Activated naive CD8-positive, alpha-beta T cell (primary cell): Measurements from ENCODE around the gene CSRP2.

ENCODE experiments used
- H3K27ac Mint-ChIP-seq: one replicate; pipeline ENCODE4 v1.8.0; 2021; ENCODE audit warnings: mixed read lengths
- H3K27me3 Mint-ChIP-seq: one replicate; pipeline ENCODE4 v1.8.0; 2021; ENCODE audit warnings: mixed read lengths
- H3K36me3 Mint-ChIP-seq: one replicate; pipeline ENCODE4 v1.8.0; 2021; ENCODE audit warnings: mixed read lengths
- H3K4me1 Mint-ChIP-seq: one replicate; pipeline ENCODE4 v1.8.0; 2021; ENCODE audit warnings: low read depth, mixed read lengths
- H3K4me3 Mint-ChIP-seq: one replicate; pipeline ENCODE4 v1.8.0; 2021; ENCODE audit warnings: mild to moderate bottlenecking, mixed read lengths
- H3K9me3 Mint-ChIP-seq: one replicate; pipeline ENCODE4 v1.8.0; 2021; ENCODE audit warnings: low read depth, mixed read lengths

CSRP2 gene

DNA sequence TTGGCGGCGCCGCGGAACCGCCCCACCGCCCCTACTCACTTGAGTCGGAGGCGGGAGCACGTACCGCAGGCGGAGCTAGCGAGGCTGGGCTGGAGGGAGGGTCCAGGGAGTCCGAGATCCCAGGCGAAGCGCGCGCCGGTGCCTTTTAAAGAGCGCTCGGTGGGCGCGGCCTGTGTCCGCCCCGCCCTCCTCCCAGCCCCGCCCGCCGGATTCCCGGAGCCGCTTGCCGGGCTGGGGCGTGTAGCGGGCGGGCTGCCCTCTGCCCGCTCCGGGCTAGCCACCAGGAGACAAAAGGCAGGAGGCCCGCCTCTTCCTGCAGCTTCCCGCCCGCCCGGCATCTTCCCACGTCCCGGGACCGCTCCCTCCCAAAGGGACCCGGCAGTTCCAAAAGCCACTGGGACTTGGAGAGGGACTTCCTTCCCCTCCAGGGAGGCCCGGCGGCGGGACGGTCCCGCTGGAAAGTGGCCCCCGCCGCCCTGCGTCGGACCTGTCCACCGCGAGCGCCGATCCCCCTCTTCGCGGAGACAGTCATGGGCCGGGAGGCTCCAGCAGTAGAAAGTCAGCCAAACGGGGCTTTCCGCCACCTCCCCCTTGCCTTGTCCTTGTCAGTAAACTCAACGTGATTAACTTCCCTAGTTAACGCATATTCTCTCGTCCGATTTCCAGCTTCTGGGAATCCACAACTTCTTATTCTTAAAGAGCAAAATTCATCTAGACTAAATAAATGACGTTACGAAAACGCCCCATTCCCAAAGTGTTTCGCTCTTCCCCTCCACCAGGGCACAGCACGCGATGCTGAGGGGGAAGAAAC is at the start of gene CSRP2:
CSRP2 (minus strand) TSS at position 121 of the 811 bp plus-strand sequence. CDS start 12,759 bp downstream, outside the sequence.
- Mint-ChIP-seq H3K4me3 (peak within 1 kb of the TSS; percentile 96), H3K9me3 (no peaks in the 10 kb centered on the region), H3K36me3 (no peaks in the 10 kb centered on the region), H3K27ac (peak within 1 kb of the TSS; percentile 22), H3K4me1 (peaks cover 18% of the 10 kb centered on the region), H3K27me3 (peaks cover 35% of the 10 kb centered on the region)

GRCh38 chr12:76927170-76927784 is 48.5 kb upstream of the CSRP2 start:
- Mint-ChIP-seq H3K4me3 (no peak overlapping the region), H3K4me1 (no peaks in the 10 kb centered on the region), H3K9me3 (no peaks in the 10 kb centered on the region), H3K27ac (no peak overlapping the region), H3K27me3 (peaks cover 3% of the 10 kb centered on the region), H3K36me3 (no peaks in the 10 kb centered on the region)

- Mint-ChIP-seq H3K27ac (no peak overlapping the region), H3K27me3 (no peaks in the 10 kb centered on the region)
Observed at GRCh38 chr12:76925135-76925534, 46.3 kb upstream of the CSRP2 start.

GRCh38 chr12:76922866-76923265 is 44.0 kb upstream of the CSRP2 start:
- Mint-ChIP-seq H3K4me3 (no peak overlapping the region), H3K27ac (no peak overlapping the region), H3K4me1 (peaks cover 7% of the 10 kb centered on the region), H3K36me3 (no peaks in the 10 kb centered on the region), H3K27me3 (no peaks in the 10 kb centered on the region), H3K9me3 (no peaks in the 10 kb centered on the region)

More at GRCh38 chr12:76925135-76925534, 46.3 kb upstream of the CSRP2 start:
- no peaks in the 10 kb centered on the region for H3K9me3 Mint-ChIP-seq
- H3K4me1 Mint-ChIP-seq: peaks cover 6% of the 10 kb centered on the region
- H3K4me3 Mint-ChIP-seq: no peak overlapping the region
- H3K36me3 Mint-ChIP-seq: no peaks in the 10 kb centered on the region

DNA sequence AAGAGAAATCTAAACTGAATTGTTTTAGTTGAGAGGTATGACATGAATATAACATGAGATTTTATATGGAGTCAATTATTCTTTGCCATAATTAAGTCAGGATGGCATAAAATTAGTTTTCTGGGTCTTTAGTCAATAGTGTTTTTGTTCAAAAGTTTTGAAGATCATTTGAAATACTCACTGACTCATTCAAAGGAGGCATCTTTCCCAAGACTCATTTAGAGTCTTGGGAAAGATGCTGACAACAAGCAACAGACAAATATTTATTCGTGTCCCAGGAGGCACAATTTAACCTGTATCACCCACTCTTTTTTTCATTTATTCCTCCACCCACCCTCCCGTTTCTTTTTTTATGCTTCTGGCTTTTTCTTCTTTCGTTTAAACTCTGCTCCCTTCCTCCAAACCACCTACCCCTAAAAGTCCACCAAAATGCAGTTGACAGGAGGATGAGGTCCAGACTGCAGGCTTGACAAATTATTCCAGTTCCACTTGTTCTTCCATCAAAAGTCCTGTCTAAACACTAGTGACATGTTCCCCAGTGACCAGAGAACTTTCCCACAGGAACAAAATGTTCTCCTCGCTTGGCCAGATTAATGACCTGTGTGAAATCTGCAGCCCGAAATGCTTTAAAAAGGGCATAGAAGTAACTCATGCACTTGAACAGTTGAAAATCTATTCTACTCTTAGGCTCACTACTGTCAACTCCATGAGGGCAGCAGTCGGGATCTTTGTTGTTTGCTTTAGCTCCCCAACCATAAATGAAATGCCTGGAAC is 43.3 kb upstream of the CSRP2 start:
- H3K4me3 Mint-ChIP-seq: no peak overlapping the region
- no peaks in the 10 kb centered on the region for H3K9me3 Mint-ChIP-seq
- no peaks in the 10 kb centered on the region for H3K36me3 Mint-ChIP-seq
- no peaks in the 10 kb centered on the region for H3K27me3 Mint-ChIP-seq
- H3K27ac Mint-ChIP-seq: no peak overlapping the region
- H3K4me1 Mint-ChIP-seq: peaks cover 7% of the 10 kb centered on the region

- H3K9me3 Mint-ChIP-seq: no peaks in the 10 kb centered on the region
- H3K4me3 Mint-ChIP-seq: no peak overlapping the region
- H3K4me1 Mint-ChIP-seq: peaks cover 7% of the 10 kb centered on the region
- H3K27ac Mint-ChIP-seq: no peak overlapping the region
- no peaks in the 10 kb centered on the region for H3K36me3 Mint-ChIP-seq
- H3K27me3 Mint-ChIP-seq: no peaks in the 10 kb centered on the region
Observed at GRCh38 chr12:76921100-76921471, 42.3 kb upstream of the CSRP2 start.

DNA sequence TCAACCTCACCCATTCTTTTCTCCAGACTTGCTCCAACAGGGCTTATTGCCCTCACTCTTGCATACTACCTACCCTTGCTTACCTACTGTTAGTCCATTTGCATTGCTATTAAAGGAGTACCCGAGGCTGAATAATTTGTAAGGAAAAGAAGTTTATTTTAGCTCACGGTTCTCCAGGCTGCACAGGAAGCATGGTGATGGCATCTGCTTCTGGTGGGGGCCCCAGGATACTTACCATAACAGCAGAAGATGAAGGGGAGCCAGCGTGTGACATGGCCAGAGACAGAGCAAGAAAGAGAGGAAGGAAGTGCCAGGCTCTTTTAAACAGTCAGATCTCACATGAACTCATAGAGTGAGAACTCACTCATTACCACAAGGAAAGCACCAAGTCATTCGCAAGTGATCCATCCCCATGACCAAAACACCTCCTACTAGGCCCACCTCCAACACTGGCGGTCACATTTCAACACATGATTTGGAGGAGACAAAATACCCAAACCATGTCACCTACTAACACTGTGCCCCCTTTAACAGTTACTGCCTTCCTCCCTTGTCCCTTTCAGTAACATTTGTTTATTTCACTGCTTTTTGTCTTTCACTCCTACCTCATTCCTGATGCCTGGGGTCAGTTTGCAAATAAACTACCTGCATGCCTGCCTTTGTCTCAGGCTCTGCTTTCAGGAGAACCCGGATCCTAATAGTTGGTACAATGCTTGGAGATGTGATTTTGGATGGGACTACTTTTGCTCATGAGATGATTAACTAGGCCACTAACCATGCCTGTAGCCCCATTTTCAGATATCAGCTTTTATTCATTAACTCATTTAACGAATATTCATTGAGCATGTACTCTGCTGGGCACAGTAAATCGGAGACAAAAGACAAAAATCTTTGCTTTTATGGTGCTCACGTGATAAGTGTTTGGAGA is 41.6 kb upstream of the CSRP2 start:
- no peak overlapping the region for H3K27ac Mint-ChIP-seq
- no peak overlapping the region for H3K4me3 Mint-ChIP-seq
- H3K9me3 Mint-ChIP-seq: no peaks in the 10 kb centered on the region
- no peaks in the 10 kb centered on the region for H3K27me3 Mint-ChIP-seq
- H3K4me1 Mint-ChIP-seq: peaks cover 7% of the 10 kb centered on the region
- no peaks in the 10 kb centered on the region for H3K36me3 Mint-ChIP-seq

DNA sequence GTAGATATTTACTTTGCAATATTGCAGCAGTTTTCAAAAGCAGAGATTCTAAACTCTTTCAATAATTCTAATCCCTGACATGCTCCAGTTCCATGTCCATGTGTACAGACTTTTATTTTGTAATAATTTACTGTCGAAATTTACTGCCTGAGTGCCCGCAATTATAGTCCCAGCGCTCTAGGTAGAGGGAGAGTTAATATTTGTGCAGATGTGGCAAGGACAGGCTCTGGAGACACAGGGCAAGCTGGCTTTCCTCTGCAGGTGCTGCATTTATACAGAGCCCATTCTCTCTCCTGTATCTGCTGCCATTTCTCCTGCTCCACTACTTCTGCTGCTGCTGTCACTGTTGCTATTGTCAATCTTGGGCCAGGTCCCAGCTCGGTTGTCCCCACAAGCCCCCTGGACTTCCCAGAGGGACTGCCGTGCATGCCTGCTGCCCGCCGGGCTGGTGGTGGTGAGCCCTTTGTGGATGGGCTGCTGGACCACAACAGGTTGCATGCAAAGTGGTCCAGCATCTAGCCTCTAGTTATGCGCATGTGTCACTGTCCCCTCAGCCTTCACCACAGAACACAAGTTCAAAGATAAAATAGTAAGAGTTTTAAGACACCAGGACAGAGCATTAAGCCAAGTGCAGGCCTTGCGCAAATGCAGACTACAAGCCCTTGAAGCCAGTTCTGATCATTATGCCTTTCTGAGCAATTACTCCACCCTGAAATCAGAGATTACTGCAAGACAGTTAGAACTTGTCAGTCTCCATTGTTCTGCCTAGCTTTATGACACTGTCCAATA is 40.8 kb upstream of the CSRP2 start:
- peaks cover 7% of the 10 kb centered on the region for H3K4me1 Mint-ChIP-seq
- H3K4me3 Mint-ChIP-seq: no peak overlapping the region
- H3K27ac Mint-ChIP-seq: no peak overlapping the region
- H3K36me3 Mint-ChIP-seq: no peaks in the 10 kb centered on the region
- H3K27me3 Mint-ChIP-seq: no peaks in the 10 kb centered on the region
- no peaks in the 10 kb centered on the region for H3K9me3 Mint-ChIP-seq

DNA sequence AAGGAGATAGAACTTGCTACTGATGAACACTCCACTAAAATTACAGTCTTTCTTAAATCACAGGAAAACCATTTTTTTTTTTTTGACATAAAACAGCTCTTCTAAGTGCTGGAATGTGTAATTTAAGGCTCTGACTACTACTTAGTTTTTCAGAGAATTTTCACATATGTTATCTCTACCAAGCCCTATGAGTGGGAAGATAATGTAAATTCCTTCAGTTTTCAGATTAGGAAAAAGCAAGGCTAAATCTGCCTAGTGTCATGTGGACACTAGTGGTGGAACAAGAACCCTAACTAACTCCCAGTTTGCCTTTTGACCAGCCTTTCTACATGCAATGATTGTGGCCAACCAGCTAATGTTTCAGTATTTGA is 37.3 kb upstream of the CSRP2 start:
- Mint-ChIP-seq H3K4me3 (no peak overlapping the region), H3K36me3 (no peaks in the 10 kb centered on the region), H3K9me3 (no peaks in the 10 kb centered on the region), H3K4me1 (peaks cover 7% of the 10 kb centered on the region), H3K27me3 (peaks cover 2% of the 10 kb centered on the region), H3K27ac (no peak overlapping the region)

GRCh38 chr12:76915361-76916169 is 36.7 kb upstream of the CSRP2 start:
- Mint-ChIP-seq H3K27me3 (peaks cover 2% of the 10 kb centered on the region), H3K27ac (no peak overlapping the region), H3K9me3 (no peaks in the 10 kb centered on the region), H3K4me1 (peaks cover 5% of the 10 kb centered on the region), H3K4me3 (no peak overlapping the region), H3K36me3 (no peaks in the 10 kb centered on the region)

- Mint-ChIP-seq H3K4me3 (no peak overlapping the region), H3K9me3 (no peaks in the 10 kb centered on the region), H3K27ac (no peak overlapping the region), H3K36me3 (no peaks in the 10 kb centered on the region), H3K27me3 (peaks cover 2% of the 10 kb centered on the region), H3K4me1 (no peaks in the 10 kb centered on the region)
Observed at GRCh38 chr12:76914102-76914859, 35.5 kb upstream of the CSRP2 start.

GRCh38 chr12:76909290-76909689 is 30.5 kb upstream of the CSRP2 start:
- Mint-ChIP-seq H3K4me3 (no peak overlapping the region), H3K36me3 (no peaks in the 10 kb centered on the region), H3K27me3 (peaks cover 4% of the 10 kb centered on the region), H3K9me3 (no peaks in the 10 kb centered on the region), H3K4me1 (no peaks in the 10 kb centered on the region), H3K27ac (no peak overlapping the region)
